Left colon (tissue), 2 donors: Measurements from ENCODE around the gene SYNE3. TPM values are rescaled to one million over a fixed set of nuclear protein-coding genes. Genes with fewer than 3 reads are reported as not detected.

Experiments used
- ATAC-seq: fragments of 200-7000 bp; cut with Tn5 transposase; one replicate; pipeline ENCODE4 v1.9.1; 2020; ENCODE audit warnings: mild to moderate bottlenecking, moderate library complexity
- DNase-seq, 2 donors: peaks; one replicate each; pipeline ENCODE4 v3.0.0-alpha.2; 2020
- intact Hi-C, 2 donors: fragments of 100-400 bp; cut with DNase I in 1 of 2; cut with micrococcal nuclease in 1 of 2; formaldehyde crosslinking; loops; one replicate each; pipeline versions ENCODE4 v1.11.2 to v1.14.0; 2022; cut with DNase I, micrococcal nuclease
- total RNA-seq, 2 donors: library from RNA; stranded (reverse); fragmentation: NEBNext Ultra II Directional; extraction: Animal tissue kit (Norgen Biotek cat#: 25700); gene quantifications; one replicate each; pipeline ENCODE4 v1.2.1, GENCODE V29; 2021
- donor health status: DM: no; HTN: no; CAD: no.
- donor health status: DM: yes; HTN: yes; CAD: no.

Gene SYNE3
- total RNA-seq, 2 donors from 2014 or later = 11.6 to 12.1 TPM

- DNase-seq (no peak), ATAC-seq (no peak)
- intact Hi-C loops = no loop called here
These were observed 20.3 kb downstream of the SYNE3 start for GRCh38 chr14:95496111-95496681.

- intact Hi-C loops = no loop called here
- ATAC-seq (peak; percentile 48), DNase-seq (peak in 1 of 2 donors; percentile 55)
These were observed 20.9 kb downstream of the SYNE3 start for GRCh38 chr14:95495538-95496025.

- DNase-seq (no peak), ATAC-seq (no peak)
- intact Hi-C loops = no loop called here
These were observed 21.4 kb downstream of the SYNE3 start for GRCh38 chr14:95495076-95495475.

GRCh38 chr14:95494456-95494855, 22.0 kb downstream of the SYNE3 start:
- ATAC-seq (no peak), DNase-seq (no peak)
- intact Hi-C loops = no loop called here

GRCh38 chr14:95493976-95494375, 22.5 kb downstream of the SYNE3 start:
- intact Hi-C loops = no loop called here
- DNase-seq (no peak), ATAC-seq (no peak)

- intact Hi-C loops = no loop called here
- ATAC-seq (no peak), DNase-seq (no peak)
These were observed 22.9 kb downstream of the SYNE3 start for GRCh38 chr14:95493503-95493902.

GRCh38 chr14:95491936-95492608, 24.4 kb downstream of the SYNE3 start:
- DNase-seq = no peak
- ATAC-seq = no peak
- intact Hi-C loops = no loop called here

GRCh38 chr14:95490727-95491451, 25.6 kb downstream of the SYNE3 start:
- peak; percentile 71 to 85 for DNase-seq
- intact Hi-C loops = no loop called here
- peak; percentile 81 for ATAC-seq

- intact Hi-C loops = no loop called here
- ATAC-seq (peak; percentile 71), DNase-seq (no peak)
These were observed 26.3 kb downstream of the SYNE3 start for GRCh38 chr14:95490138-95490509.

GRCh38 chr14:95489214-95490137, 27.0 kb downstream of the SYNE3 start:
- intact Hi-C loops = no loop called here
- ATAC-seq (no peak), DNase-seq (no peak)

- intact Hi-C loops = no loop called here
- ATAC-seq = no peak
- no peak for DNase-seq
These were observed 27.9 kb downstream of the SYNE3 start for GRCh38 chr14:95488376-95489213.

- ATAC-seq = no peak
- intact Hi-C loops = no loop called here
- no peak for DNase-seq
These were observed 28.8 kb downstream of the SYNE3 start for GRCh38 chr14:95487669-95488084.

GRCh38 chr14:95486875-95487668, 29.4 kb downstream of the SYNE3 start:
- ATAC-seq (peak; percentile 8), DNase-seq (peak; percentile 50 to 61)
- intact Hi-C loops = no loop called here

- DNase-seq (no peak), ATAC-seq (no peak)
- intact Hi-C loops = no loop called here
These were observed 31.1 kb downstream of the SYNE3 start for GRCh38 chr14:95485222-95485819.

GRCh38 chr14:95484296-95484695, 32.2 kb downstream of the SYNE3 start:
- ATAC-seq = no peak
- intact Hi-C loops = no loop called here
- DNase-seq = no peak

GRCh38 chr14:95483309-95484165, 32.9 kb downstream of the SYNE3 start:
- DNase-seq = peak in 1 of 2 donors; percentile 73
- intact Hi-C loops = no loop called here
- peak; percentile 83 for ATAC-seq
